22Rv1 (cell line): ENCODE results near the gene TMEM126B.
"Not testable (repeated sequence)": the region's sequence is repeated elsewhere in the genome, so short reads cannot be mapped to it uniquely, and the experiment has no call there.

Source experiments
- ZFX ChIP-seq: fragments of 450-650 bp; IDR thresholded peaks from 2 replicates; pipeline ENCODE4 v1.6.1; 2017; ENCODE audit warnings: antibody characterized with exemption, borderline replicate concordance
- TF ChIP-seq, protein P1 (sequence below): fragments of 450-650 bp; IDR thresholded peaks from 2 replicates; pipeline ENCODE4 v1.5.1; 2017; ENCODE audit warnings: mild to moderate bottlenecking

DNA sequence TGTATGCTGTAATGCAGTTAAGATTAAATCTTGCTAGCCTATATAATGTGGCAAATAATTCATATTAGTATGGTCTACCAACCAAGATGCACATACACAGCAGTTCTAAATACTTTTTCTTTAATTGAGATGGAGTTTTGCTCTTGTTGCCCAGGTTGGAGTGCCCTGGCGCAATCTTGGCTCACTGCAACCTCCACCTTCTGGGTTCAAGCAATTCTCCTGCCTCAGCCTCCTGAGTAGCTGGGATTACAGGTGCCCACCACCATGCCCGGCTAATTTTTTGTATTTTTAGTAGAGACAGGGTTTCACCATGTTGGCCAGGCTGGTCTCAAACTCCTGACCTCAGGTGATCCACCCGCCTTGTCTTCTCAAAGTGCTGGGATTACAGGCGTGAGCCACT is 25.9 kb downstream of the TMEM126B start:
- TF ChIP-seq, protein P1, sequence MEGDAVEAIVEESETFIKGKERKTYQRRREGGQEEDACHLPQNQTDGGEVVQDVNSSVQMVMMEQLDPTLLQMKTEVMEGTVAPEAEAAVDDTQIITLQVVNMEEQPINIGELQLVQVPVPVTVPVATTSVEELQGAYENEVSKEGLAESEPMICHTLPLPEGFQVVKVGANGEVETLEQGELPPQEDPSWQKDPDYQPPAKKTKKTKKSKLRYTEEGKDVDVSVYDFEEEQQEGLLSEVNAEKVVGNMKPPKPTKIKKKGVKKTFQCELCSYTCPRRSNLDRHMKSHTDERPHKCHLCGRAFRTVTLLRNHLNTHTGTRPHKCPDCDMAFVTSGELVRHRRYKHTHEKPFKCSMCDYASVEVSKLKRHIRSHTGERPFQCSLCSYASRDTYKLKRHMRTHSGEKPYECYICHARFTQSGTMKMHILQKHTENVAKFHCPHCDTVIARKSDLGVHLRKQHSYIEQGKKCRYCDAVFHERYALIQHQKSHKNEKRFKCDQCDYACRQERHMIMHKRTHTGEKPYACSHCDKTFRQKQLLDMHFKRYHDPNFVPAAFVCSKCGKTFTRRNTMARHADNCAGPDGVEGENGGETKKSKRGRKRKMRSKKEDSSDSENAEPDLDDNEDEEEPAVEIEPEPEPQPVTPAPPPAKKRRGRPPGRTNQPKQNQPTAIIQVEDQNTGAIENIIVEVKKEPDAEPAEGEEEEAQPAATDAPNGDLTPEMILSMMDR = not testable (repeated sequence)
- TF ChIP-seq ZFX = not testable (repeated sequence)
